ENCODE data around the gene ASPHD1.

DNA sequence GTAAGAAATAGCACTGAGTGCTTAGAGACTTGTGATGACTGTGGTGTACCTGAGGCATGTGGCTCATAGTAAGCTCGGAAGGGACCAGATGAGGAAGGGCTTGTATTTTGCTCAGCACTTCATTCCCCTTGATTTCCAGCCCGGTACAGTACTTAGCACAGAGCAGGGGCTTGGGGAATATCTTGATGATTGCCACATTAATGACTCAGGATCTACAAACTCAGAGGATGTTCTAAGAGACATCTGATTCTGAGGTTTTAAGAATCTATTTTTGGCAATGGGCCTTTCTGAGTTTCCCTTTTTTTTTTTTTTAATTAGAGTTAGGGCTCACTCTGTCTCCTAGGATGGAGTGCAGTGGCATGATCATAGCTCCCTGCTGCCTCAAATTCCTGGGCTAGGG, 9.1 kb downstream of the ASPHD1 start:
- TF ChIP-seq, protein P1, sequence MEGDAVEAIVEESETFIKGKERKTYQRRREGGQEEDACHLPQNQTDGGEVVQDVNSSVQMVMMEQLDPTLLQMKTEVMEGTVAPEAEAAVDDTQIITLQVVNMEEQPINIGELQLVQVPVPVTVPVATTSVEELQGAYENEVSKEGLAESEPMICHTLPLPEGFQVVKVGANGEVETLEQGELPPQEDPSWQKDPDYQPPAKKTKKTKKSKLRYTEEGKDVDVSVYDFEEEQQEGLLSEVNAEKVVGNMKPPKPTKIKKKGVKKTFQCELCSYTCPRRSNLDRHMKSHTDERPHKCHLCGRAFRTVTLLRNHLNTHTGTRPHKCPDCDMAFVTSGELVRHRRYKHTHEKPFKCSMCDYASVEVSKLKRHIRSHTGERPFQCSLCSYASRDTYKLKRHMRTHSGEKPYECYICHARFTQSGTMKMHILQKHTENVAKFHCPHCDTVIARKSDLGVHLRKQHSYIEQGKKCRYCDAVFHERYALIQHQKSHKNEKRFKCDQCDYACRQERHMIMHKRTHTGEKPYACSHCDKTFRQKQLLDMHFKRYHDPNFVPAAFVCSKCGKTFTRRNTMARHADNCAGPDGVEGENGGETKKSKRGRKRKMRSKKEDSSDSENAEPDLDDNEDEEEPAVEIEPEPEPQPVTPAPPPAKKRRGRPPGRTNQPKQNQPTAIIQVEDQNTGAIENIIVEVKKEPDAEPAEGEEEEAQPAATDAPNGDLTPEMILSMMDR (IDR thresholded peaks at IDR 0.05) = no peak
- no peak for TF ChIP-seq POLR2A (IDR thresholded peaks at IDR 0.05)

Data from lower leg skin (tissue), 3 donors.